AG08395 (cell line): Measurements from ENCODE around the gene HRH1.
"Not testable (repeated sequence)": the region's sequence is repeated elsewhere in the genome, so short reads cannot be mapped to it uniquely, and the experiment has no call there.

Experiments
- DNase-seq: peaks from one replicate; pipeline ENCODE4 v3.0.0; 2012; ENCODE audit warnings: mixed read lengths, low spot score

The HRH1 gene

DNA sequence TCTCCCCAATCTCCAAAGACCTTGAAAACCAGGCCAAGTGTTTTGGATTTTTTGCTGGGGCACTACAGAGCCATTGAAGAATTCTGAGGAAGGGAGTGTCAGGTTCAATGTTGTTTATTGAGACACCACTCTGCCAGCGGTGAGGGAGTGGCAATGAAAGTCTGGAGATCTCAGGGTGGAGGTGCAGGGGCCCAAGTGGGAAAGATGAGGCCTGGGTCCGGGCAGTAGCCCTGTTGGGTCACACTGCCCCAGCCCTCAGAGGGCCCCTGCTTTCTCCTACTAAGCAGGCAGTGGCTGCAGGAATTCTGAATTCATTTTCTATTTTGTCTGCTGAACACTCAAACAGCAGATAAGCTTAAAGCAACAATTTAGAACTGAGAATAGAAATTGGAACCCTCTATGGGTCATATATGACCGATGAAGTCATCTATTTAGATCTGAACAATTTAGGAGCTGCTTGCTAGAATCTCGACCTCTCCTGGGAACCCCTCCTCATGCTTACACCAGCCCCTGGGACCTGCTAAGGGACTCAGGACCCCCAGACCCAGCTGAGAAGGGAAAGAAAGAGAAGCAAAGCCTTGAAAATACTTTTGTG, 17.9 kb downstream of the HRH1 start:
- no peak for DNase-seq

DNA sequence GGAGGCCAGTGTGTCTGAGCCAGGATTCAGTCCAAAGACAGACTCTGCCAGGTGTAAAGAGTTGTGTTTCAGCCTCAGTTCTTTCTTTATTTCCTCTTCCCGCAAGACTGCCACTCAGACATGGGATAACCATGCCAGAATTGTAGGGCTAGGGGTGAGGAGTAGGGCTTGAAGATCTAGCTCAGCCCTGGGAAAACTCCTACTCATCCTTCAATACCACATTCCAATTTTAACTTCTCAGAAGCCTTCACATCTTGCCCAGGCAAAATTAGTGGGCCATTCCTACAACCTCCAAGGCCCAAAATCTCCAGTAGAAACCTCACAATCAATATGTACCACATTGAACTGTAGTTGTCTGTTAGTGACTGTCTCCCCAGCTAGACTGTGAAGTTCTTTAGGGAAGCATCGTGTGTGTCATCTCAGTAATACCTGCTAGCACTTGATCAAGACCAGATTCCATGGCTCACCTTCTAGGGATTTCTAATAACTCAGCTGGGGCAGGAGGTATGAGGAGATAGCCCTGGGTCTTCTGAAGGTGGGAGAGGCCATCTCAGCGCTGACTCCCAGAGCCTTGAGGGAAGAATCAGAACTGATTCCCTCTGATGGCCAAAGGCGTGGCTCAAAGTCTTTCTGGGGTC, 19.7 kb downstream of the HRH1 start:
- DNase-seq: no peak

DNA sequence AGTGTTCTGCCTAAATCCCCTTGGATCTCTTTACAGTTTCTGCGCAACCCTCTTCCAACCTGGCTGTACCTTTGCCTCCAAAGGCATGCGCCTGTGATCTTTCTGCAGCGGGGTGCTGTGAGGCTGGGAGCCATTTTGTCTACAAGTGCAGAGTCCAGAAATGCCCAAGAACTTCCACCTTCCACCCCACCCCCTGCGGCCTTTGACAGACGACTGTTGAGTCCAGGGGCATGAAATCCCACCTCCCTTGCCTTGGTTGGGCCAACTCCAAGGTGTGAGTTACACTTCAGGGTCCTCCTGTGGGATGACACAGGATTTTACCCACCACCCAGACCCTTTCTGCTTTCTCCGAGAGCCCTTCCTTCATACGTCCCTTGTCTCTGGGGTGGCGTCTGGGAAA, 24.1 kb downstream of the HRH1 start:
- DNase-seq: no peak

DNA sequence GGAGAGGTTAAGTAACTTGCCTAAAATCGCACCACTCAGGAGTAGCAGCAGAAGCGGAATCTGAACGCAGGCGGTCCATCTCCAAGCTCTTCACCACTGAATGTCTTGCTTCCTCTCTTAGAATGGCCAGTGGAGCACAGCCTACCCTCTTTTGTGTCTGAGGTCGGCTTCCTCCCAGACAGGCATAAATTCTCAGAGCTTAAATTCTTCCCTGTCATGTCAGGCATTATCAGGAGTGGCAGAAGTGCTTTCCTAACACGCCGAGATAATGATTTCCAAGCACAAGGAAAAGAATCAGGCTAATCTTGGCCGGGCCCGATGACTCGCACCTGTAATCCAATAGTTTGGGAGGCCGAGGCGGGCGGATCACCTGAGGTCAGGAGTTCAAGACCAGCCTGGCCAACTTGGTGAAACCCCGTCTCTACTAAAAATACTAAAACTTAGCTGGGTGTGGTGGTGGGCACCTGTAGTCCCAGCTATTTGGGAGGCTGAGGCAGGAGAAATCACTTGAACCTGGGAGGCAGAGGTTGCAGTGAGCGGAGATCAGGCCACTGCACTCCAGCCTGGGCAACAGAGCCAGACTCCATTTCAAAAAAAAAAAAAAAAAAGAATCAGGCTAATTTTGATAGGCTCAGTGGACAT, 30.2 kb downstream of the HRH1 start:
- DNase-seq: not testable (repeated sequence)

DNA sequence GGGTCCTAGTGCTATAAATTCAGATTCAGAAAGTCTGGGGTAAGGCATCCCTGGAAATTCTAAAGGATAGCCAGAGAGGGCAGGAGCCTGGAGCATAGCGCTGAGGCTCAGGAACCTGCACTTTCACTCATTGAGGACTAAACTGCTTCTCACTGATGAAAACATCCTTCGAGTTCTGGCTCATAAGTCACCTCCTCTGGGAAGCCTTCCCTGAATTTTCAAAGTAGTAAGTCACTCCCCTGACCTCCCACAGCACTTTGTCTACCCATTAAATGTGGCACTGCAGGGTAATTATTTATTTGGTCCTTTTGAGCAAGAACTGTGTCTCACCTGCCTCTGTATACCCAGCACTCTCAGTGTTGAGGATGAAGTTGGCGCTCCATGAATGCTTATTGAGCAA, 30.9 kb downstream of the HRH1 start:
- DNase-seq: no peak

DNA sequence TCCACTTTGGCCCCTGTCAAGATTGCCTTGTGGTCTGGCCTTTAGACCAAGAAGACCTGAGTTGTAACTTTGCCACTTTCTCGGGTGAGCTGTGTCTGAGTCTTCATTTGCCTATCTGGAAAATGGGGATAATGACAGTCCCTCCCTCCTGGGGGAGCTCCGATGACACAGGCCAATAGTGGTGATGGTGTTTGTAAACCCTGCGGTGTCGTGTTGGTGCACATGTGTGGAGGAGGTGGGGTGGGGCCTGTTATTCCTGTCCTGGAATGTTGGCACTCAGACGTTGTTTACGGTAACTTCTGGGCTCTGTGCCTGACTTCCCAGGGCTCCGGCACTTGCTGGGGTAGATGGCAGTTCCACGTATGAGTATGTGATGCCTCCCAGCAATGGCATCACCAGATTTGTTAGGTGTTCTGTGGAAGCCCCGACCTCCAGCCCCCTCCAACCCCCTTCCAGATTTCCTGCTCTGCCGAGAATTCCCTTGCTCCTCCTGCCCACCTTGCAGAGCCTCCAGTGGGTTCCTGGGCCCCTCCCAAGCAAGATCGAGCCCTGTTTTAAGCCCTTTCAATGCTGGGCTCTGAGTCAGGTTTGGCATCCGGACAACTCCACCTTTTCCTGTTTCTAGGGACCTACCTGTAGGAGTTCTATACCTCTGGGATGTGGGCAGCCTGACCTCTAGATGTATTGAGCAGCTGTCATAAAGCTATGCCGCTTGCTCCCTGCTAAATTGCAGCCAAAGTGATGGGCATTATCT, 31.4 kb downstream of the HRH1 start:
- peak; percentile 97 for DNase-seq

DNA sequence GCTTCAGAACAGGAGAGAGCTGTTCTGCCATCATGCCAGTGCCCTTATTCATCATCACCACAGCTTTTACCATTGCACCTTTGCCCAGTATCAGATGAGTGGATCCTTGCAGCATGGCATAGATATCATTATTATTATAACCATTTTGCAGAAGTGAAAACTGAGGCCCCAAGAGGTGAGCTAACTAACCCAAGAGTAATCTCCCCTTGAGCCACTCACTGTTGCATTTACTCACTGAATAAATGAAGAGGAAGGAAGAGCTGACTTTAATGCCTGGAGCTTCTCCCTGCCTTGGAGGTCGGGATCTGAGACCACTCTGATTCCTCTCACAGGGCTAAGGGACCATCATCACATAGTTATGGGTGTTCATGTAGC, 32.0 kb downstream of the HRH1 start:
- DNase-seq: no peak

DNA sequence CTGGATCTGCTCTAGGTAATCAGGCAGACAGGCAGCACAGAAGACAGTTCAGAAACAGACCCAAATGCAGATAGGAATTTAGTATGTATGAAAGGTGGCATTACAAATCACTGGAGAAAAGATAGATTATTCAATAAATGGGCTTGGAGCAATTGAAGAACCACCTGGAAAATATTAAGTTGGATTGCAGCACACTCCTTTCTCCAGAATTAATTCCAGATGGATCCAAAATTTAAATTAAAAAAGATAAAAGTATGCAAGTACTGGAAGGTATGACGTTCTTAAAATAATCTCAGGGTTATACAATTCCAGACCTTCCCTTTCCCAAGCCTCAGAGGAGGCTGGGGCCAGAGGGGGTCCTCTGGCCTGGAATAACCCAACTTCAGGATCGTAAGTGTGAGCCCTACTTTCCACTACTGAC, 32.5 kb downstream of the HRH1 start:
- no peak for DNase-seq

DNA sequence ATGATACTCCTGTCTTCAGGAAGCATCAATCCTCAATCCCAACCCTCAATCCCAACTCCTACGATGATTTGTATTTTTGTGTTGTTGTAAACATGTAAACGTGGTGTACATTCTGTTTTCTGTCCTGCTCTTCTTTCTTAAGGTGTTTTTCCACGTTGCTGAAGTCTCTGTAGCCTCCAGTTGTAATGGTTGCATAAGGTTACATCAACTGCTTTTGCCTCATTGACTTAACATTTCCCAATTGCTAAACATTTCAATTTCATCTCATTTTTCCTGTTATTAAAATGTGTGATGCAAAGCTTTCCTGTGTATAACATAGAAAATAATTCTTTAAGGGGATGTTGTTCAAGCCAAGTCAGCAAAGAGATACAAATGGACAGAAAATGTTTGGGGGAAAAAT, 33.4 kb downstream of the HRH1 start:
- DNase-seq: no peak

DNA sequence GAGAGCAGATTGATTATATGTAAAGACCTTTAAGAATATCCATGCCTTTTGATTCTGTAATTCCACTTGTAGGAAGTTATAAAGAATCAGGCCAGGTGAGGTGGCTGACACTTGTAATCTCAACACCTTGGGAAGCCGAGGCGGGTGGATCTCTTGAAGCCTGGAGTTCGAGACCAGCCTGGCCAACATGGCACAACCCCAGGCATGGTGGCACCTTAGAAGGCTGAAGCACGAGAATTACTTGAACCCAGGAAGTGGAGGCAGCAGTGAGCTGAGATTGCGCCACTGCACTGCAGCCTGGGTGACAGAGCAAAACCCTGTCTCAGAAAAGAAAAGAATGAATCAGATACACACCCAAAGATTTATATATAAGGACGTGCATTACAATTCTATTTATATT, 33.9 kb downstream of the HRH1 start:
- DNase-seq: no peak

DNA sequence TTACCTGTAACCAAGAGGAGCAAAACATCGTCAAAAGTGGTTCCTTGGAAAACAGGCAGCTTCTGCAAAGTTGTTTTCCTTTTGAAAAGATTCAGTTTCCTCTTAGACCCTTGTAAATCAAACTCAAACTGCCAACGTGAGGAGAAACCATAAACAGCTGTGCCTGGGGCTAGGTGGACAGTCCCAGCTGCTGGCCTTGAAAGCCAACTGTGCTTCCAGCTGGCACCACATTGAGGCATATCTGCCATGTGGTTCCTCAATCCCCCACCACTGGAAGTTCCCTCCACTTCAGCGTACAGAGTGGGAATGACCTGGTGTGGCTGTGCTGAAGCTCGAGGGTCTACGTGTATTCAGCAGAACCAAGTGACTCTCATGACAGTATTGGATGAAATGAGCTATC, 40.9 kb downstream of the HRH1 start:
- no peak for DNase-seq

DNA sequence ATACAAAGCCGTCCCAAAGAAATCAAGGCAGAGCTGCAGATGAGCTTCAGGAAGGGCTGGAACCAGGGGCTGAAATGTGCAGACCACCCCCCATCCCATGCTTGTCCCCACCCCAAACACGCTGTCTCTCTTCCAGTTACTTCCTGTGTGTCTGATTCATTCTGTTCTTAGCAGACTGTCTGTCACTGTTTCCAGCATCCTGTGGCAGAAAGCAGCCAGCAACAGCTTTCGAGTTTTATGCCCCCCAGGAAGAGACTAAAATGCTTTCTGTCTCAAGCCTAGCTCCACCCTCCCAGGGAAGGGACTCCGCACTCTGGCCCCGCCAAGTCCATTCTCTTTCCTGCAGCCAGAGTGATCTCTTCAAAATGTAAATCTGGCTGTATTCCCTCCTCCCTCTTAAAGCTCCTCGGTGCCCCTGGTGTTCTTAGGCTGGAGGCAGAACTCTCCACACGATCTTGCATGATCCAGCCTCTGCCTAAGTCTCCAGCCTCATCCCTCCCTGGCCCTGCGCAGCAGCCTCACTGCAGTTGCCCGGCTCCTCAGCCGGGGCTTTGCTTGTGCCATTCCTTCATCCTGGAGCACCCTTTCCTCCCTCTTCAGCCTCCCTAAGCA, 41.5 kb downstream of the HRH1 start:
- peak; percentile 46 for DNase-seq

DNA sequence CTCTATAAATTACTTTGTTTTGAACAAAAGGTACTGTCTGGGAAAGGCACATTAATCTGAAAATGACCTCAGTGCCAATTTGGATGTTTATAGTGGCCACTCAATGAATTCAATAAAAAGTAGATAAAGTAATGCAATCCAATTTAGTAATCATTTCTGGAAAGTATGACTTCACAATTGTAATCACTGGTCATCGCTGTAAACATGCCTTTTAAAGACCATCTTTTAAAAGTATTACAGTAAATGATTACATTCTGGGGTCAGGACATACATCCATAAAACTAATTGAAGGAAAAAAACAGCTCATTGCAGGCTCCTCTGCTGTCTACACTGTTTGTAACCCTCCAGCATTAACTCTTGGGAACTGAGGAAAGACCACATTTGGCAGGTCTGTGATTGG, 43.2 kb downstream of the HRH1 start:
- no peak for DNase-seq

DNA sequence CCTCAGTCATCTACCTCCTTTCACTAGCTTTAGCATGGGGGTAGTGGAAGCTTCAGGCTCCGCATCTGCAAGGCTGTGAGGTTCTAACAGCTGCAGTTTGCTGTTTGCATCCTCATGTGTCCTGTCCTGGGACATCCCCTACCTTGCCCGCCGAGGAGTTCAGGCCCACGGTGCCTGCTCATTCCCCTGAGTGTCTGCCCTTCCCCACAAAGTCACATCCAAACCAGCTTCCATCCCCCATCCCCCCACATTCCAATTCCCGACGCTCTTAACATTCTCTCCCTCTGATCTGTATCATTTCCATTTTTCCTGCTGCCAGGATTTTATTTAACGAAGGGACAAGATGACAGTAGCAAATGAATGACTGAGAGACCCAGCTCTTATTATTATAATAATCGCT, 43.8 kb downstream of the HRH1 start:
- no peak for DNase-seq

DNA sequence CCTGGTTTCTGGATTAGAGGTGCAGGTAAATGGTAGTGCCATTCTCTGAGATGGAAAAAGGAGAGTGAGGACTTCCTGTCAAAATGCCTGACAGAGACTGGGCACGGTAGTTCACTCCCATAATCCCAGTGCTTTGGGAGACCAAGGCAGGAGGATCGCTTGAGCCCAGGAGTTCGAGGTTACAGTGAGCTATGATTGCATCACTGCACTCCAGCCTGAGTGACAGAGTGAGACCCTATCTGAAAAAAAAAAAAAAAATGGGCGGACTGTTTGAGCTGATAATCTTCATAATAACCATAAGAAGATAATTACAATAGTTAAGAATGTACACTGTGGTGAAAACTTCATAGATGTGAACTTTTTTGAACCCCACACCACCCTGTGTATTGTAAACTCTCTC, 44.2 kb downstream of the HRH1 start:
- no peak for DNase-seq

DNA sequence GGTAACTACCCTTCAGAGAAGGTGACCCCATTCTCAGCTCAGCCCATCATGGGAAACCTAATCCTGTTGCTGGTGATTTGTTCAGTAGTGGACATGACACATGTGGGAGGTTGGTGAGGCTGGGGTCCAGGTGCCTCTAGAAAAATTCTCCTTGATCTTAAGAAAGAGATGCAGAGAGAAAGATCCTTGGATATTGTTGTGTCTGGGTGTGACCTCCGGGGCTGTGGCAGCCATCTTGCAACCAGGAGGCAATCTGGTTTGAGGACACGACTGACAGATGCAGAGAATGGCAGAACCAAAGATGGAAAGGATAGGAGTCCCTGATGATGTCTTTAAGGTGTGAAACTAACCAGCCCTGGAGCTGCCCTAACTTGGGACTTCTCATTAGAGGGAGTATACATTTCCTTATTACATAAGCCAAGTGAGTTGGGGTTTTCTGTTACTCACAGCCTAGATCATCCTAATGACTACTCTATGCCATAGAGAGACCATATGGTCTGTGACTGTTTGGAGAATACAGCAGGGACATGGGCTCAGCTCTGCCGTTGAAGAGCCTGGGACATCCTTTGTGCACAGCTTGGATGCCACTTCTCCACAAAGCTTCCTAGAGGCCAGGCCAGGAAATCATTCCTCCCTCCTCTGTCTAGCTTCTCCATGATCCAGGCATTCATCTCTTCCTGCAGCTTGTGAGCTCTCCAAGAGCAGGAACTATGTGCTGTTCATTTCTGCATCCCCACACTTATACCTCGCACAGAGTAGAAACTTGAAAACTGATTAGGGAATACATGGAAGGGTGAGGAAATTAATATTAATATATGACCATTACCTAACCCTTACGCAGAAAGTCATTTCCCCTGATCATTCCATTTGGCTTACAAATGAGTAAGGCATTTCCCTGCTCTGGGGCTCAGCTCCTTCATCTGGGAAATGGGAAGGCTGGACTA, 45.9 kb downstream of the HRH1 start:
- no peak for DNase-seq

DNA sequence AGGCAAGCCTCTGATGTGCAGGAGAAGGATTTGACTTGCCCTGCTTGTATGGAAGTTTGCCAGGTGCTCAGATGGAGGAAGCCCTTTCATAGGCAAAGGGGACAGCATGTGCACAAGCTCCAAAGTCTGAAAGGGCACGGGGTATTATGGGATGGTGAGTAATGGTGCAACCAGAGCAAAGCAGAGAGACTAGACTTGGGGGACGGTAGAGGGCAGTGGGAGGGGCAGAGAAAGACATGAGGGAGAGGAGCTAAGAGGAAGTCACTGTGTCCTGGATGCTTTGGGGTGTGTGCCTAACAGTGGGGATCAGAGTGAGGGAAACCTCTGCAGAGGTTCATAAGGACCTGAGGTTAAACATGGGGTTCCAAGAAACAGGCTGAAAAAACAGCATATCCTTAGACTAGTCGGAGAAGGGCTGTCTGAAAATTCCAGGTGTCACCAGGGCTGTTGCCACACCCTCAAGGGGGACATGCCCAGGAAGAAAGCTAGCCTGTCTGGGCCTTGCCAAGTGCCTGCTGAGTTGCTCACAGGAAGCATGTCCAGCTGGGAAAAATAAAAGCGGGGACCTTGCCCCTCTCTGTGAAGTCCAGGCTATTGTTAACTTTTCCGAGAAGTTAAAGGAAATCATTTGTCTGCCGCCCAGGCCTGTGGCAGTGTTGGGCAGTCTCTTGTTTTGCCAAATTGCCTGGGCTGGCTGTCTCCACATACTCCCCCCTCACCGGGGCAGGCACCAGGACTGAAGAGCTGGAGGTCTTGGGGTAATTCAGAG, 47.1 kb downstream of the HRH1 start:
- no peak for DNase-seq

DNA sequence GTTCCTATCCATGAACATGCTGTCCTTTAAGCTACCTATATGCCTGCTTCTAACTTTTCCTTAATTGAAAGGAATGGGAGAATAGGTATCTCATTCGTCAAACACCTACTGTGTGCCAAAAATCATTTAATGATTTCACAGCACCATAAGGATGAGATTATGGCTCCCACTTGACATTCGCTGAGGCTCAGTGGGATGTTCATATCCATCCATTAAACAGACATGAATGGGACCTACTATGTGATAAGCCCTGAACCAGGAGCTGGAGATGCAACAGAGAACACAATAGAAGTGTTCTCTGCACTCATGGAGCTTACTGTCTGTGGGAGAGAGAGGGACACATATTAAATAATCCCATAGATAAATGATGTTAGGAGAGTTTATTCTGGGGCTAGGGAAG, 49.7 kb downstream of the HRH1 start:
- DNase-seq: no peak

DNA sequence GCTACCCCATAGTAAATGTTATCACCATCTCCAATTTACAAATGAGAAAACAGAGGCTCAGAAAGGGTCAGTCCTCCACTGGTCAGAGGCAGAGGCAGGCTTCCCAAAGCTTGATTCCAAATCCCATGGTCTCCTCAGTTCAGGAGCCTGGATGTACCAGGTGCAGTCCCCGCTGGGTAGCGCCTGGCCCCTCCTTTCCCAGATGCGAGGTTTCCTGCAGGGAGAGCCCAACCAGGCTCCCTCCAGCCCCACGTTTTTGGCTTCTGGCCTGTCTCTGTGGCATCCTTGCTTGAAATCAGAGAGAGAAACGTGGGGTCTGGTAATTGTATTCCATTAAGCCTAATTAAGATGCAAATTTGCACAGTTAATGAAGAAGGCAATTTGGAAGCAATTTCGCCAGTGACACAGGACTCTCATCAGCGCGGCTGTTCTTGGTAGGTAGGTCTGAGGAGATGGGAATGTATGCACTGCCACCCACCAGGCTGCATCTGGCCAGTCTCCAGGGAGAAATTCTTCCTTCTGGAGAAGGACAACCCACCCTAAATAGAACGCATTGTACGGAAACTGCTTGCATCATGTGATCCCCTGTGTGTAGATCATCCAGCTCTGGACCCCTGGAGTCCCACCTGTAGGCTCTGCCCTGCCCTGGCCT, 50.5 kb downstream of the HRH1 start:
- no peak for DNase-seq

DNA sequence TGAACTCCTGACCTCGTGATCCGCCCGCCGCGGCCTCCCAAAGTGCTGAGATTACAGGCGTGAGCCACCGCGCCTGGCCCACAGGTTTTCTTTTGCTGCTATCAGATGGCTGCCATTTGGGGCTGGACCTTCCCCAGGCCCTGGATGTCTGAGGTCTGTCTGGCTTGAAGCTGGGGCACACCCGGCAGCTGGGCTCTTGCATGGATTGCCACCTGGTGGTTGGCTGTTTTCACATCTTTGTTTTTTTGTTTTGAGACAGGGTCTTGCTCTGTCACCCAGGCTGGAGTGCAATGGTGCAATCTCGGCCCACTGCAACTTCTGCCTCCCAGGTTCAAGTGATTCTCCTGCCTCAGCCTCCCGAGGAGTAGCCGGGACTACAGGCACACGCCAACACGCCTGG, 51.6 kb downstream of the HRH1 start:
- not testable (repeated sequence) for DNase-seq
